ENCODE data around the gene IL32.

The IL32 gene

GRCh38 chr16:3065069-3065741, at the start of gene IL32:
IL32 (plus strand) TSS chr16:3065640; CDS start chr16:3065812, 172 bp downstream.
- peak; percentile 90 for DNase-seq

GRCh38 chr16:3015865-3016521, 49.4 kb upstream of the IL32 start:
- DNase-seq: no peak

- no peak for DNase-seq
Observed at GRCh38 chr16:3017344-3017743, 48.1 kb upstream of the IL32 start.

GRCh38 chr16:3017794-3018506, 47.5 kb upstream of the IL32 start, which contains the start of gene CLDN6:
CLDN6 (minus strand) TSS chr16:3018183; CDS start chr16:3016021, 2,162 bp downstream.
- peak; percentile 57 for DNase-seq

- no peak for DNase-seq
Observed at GRCh38 chr16:3019594-3020246, 45.7 kb upstream of the IL32 start.

GRCh38 chr16:3020247-3020603, 45.2 kb upstream of the IL32 start, which contains the start of gene TNFRSF12A:
TNFRSF12A (plus strand) TSS chr16:3020368; CDS start chr16:3020398, 30 bp downstream.
- peak; percentile 82 for DNase-seq

- DNase-seq: peak; percentile 89
Observed at GRCh38 chr16:3020604-3021448, 44.6 kb upstream of the IL32 start.

- DNase-seq: peak; percentile 91
Observed at GRCh38 chr16:3021449-3022207, 43.8 kb upstream of the IL32 start.

- DNase-seq: peak; percentile 92
Observed at GRCh38 chr16:3022208-3022683, 43.2 kb upstream of the IL32 start.

GRCh38 chr16:3022684-3023414, 42.6 kb upstream of the IL32 start:
- peak; percentile 44 for DNase-seq

GRCh38 chr16:3023415-3023668, 42.1 kb upstream of the IL32 start:
- DNase-seq: peak; percentile 41

GRCh38 chr16:3023669-3024478, 41.6 kb upstream of the IL32 start, which contains the start of the genes HCFC1R1 and THOC6:
HCFC1R1 (minus strand) TSS chr16:3023942; CDS start chr16:3023941, 1 bp downstream.
THOC6 (plus strand) TSS chr16:3024035; CDS start chr16:3024327, 292 bp downstream.
- peak; percentile 97 for DNase-seq

- DNase-seq: no peak
Observed at GRCh38 chr16:3025032-3026002, 40.1 kb upstream of the IL32 start.

- DNase-seq: no peak
Observed at GRCh38 chr16:3026003-3026378, 39.4 kb upstream of the IL32 start.

- no peak for DNase-seq
Observed at GRCh38 chr16:3026609-3027488, 38.6 kb upstream of the IL32 start.

- DNase-seq: no peak
Observed at GRCh38 chr16:3027489-3027795, 38.0 kb upstream of the IL32 start.

GRCh38 chr16:3027983-3028715, 37.3 kb upstream of the IL32 start:
- DNase-seq: peak; percentile 94

Measured in CD4-positive, alpha-beta T cell treated with Interleukin-6 for 4 hours (primary cell).